Measurements from ENCODE around the gene IFIT5.

DNA sequence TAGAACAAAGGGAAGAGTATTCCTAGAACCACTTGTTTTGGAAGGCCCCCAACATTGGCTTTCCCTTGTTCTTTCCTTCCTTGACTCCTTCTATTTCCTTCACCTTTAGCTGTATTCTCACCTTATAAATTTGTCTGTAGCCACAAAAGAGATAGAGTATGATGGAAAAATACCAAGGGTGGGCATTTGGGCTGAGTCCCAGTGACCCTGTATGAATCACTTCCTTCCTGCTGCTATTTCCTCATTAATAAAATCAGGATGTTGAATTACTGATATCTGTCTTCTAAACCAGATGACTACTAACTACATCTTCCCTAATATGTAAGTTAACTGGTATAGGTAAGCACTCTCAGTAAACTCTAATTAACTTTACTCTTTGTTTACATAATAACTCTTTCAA lies 55.1 kb downstream of the IFIT5 start:
- TF ChIP-seq, protein P1, sequence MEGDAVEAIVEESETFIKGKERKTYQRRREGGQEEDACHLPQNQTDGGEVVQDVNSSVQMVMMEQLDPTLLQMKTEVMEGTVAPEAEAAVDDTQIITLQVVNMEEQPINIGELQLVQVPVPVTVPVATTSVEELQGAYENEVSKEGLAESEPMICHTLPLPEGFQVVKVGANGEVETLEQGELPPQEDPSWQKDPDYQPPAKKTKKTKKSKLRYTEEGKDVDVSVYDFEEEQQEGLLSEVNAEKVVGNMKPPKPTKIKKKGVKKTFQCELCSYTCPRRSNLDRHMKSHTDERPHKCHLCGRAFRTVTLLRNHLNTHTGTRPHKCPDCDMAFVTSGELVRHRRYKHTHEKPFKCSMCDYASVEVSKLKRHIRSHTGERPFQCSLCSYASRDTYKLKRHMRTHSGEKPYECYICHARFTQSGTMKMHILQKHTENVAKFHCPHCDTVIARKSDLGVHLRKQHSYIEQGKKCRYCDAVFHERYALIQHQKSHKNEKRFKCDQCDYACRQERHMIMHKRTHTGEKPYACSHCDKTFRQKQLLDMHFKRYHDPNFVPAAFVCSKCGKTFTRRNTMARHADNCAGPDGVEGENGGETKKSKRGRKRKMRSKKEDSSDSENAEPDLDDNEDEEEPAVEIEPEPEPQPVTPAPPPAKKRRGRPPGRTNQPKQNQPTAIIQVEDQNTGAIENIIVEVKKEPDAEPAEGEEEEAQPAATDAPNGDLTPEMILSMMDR (conservative IDR thresholded peaks at IDR 0.05; ENCODE audit: low read length), result no peak
- TF ChIP-seq EZH2phosphoT487 (IDR thresholded peaks at IDR 0.05; ENCODE audit: borderline replicate concordance), result no peak
